ENCODE measurements around the gene TNIK.

DNA sequence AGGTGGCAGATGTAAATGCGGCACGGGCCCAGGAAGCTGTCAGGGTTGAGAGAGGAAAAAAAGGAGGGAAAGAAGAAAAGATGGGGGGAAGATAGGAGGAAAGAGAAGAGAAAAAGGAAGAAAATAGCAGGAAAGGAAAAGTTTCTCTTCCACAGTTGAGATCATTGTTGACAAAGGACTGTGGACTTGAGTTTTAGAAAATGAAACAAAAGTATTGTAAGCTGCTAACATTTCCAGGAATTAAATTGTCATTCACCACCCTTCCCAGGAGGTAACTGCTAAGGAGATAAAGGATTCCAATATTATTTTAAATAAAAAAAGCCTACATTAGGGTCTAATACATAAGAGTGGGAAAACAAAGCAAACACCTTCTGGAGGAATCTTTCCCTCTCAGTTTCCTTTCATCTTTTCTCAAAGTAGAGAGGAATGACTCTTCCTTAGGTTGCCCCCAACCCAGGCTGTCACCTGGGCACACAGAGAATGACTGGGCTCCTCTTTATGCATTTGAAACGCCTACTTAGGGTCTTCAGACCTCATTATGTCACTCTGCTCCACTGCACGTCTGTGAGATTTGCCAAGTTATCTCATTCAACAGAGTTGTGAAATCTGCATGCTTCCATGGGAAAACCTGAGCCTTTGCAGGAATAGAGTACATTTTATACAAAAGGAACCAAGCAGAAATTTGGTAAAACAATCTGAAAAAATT is 194.0 kb downstream of the TNIK start:
- TF ChIP-seq POLR2AphosphoS5 (IDR thresholded peaks at IDR 0.05) (no peak), EP300 (IDR thresholded peaks at IDR 0.05; ENCODE audit: low read depth) (no peak)
- TF ChIP-seq, protein P1, sequence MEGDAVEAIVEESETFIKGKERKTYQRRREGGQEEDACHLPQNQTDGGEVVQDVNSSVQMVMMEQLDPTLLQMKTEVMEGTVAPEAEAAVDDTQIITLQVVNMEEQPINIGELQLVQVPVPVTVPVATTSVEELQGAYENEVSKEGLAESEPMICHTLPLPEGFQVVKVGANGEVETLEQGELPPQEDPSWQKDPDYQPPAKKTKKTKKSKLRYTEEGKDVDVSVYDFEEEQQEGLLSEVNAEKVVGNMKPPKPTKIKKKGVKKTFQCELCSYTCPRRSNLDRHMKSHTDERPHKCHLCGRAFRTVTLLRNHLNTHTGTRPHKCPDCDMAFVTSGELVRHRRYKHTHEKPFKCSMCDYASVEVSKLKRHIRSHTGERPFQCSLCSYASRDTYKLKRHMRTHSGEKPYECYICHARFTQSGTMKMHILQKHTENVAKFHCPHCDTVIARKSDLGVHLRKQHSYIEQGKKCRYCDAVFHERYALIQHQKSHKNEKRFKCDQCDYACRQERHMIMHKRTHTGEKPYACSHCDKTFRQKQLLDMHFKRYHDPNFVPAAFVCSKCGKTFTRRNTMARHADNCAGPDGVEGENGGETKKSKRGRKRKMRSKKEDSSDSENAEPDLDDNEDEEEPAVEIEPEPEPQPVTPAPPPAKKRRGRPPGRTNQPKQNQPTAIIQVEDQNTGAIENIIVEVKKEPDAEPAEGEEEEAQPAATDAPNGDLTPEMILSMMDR (IDR thresholded peaks at IDR 0.05): no peak
